ENCODE data around the gene CEP126. TPM values are rescaled to one million over a fixed set of nuclear protein-coding genes. Genes with fewer than 3 reads are reported as not detected.

Gene CEP126
- total RNA-seq, 2 donors from 2014 or later: 2.7 to 3.7 TPM

DNA sequence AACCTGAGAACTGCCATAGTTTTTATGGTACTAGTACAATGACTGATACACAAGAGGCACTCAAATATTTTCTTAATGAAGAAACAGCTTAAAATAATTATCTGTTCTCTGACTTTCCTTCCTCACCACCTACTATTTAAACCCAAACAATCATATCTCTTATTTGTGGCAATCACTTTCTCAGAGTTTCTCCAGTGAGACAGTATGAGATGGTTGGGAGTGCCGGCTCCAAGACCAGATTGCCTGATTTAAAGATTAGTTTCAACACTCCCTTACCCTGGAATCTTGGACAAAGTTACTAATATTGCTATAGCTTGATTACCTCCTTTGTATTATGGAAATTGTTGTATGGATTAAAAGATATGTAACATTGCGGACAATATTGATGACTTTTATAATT, 5.7 kb upstream of the CEP126 start:
- H3K27me3 ChIP-seq: no peaks in the 10 kb centered on the region
- no peaks in the 10 kb centered on the region for H3K9me3 ChIP-seq
- no peak for DNase-seq (ENCODE audit: low spot score)
- H3K4me3 ChIP-seq: no peak overlapping the region
- H3K4me1 ChIP-seq: peaks cover 0 to 7% of the 10 kb centered on the region in 2 donors
- H3K27ac ChIP-seq: peak overlapping the region; percentile 21 to 37
- H3K36me3 ChIP-seq: no peaks in the 10 kb centered on the region
- TF ChIP-seq, protein P1, sequence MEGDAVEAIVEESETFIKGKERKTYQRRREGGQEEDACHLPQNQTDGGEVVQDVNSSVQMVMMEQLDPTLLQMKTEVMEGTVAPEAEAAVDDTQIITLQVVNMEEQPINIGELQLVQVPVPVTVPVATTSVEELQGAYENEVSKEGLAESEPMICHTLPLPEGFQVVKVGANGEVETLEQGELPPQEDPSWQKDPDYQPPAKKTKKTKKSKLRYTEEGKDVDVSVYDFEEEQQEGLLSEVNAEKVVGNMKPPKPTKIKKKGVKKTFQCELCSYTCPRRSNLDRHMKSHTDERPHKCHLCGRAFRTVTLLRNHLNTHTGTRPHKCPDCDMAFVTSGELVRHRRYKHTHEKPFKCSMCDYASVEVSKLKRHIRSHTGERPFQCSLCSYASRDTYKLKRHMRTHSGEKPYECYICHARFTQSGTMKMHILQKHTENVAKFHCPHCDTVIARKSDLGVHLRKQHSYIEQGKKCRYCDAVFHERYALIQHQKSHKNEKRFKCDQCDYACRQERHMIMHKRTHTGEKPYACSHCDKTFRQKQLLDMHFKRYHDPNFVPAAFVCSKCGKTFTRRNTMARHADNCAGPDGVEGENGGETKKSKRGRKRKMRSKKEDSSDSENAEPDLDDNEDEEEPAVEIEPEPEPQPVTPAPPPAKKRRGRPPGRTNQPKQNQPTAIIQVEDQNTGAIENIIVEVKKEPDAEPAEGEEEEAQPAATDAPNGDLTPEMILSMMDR (IDR thresholded peaks at IDR 0.05): no peak

DNA sequence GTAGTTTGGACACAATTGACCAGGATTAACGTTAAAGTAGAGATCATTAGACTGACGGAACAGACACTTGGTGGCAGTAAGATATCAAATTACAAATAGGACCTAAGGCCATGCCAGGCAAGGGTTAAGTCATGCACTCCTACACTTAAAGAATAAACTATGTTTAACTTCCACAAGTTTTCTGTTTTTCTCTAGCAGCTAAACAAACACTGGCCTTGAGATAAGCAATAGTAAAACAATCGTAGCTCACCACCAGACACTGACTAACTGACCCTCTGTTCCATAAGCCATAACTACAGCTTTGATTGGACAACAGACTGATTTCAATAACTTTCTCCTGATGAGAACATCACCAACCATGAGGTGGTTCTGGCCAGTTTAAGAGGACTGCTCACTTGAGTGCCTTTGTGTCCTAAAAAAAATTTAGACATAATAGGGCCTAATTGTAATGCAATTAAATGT, 2.0 kb upstream of the CEP126 start:
- H3K27me3 ChIP-seq: no peaks in the 10 kb centered on the region
- DNase-seq (ENCODE audit: low spot score): no peak
- no peaks in the 10 kb centered on the region for H3K9me3 ChIP-seq
- TF ChIP-seq, protein P1 (IDR thresholded peaks at IDR 0.05): no peak
- H3K27ac ChIP-seq: peak overlapping the region in 1 of 2 donors; percentile 25
- H3K4me3 ChIP-seq: no peak overlapping the region
- H3K4me1 ChIP-seq: peaks cover 0 to 23% of the 10 kb centered on the region in 2 donors
- H3K36me3 ChIP-seq: no peaks in the 10 kb centered on the region

DNA sequence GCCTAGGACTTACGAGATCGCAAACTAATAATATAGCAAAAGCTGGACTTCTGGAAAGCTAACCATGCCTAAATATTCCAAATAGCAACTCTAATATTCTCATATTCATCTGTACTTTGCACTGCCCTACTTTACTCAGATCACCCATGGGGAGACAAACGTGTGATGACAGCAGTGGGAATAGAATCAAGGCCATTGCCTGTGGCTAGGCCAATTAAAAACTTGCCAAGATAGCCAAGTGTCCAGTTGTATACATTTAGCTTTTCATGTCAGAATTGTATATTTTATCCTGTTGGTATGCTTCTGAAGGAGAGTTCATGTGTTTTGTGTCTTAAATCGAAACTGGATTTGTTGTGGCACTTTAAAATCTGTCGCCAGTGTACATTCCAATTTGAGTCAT, 1.2 kb upstream of the CEP126 start:
- Histone ChIP-seq H3K4me1 (peaks cover 0 to 23% of the 10 kb centered on the region in 2 donors), H3K27me3 (no peaks in the 10 kb centered on the region), H3K27ac (peak overlapping the region in 1 of 2 donors; percentile 81), H3K9me3 (no peaks in the 10 kb centered on the region), H3K4me3 (no peak overlapping the region), H3K36me3 (no peaks in the 10 kb centered on the region)
- DNase-seq (ENCODE audit: low spot score): no peak
- TF ChIP-seq, protein P1 (IDR thresholded peaks at IDR 0.05): no peak

DNA sequence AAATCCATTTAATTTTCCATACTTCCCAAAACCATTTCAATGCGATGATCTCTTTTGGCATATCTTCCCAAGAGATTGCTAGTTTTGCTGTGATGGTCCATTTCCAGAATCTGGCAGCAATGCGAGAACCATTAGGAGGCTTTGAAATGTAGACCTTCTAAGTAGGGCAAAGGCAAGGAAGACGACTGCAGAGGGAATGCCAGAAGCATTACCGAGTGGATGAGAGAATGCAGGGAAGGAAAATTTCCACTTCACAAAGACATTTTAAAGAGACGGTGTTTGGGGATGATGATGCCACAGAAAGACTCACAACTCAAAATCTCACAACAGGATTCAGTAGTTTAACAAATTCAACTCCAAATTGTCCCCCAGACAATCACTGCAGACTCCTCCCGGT, 471 bp upstream of the CEP126 start:
- peaks cover 0 to 23% of the 10 kb centered on the region in 2 donors for H3K4me1 ChIP-seq
- H3K9me3 ChIP-seq: no peaks in the 10 kb centered on the region
- no peaks in the 10 kb centered on the region for H3K27me3 ChIP-seq
- H3K4me3 ChIP-seq: peak overlapping the region; percentile 67 to 74
- TF ChIP-seq, protein P1 (IDR thresholded peaks at IDR 0.05): no peak
- no peak for DNase-seq (ENCODE audit: low spot score)
- peak overlapping the region; percentile 81 for H3K27ac ChIP-seq
- H3K36me3 ChIP-seq: no peaks in the 10 kb centered on the region

DNA sequence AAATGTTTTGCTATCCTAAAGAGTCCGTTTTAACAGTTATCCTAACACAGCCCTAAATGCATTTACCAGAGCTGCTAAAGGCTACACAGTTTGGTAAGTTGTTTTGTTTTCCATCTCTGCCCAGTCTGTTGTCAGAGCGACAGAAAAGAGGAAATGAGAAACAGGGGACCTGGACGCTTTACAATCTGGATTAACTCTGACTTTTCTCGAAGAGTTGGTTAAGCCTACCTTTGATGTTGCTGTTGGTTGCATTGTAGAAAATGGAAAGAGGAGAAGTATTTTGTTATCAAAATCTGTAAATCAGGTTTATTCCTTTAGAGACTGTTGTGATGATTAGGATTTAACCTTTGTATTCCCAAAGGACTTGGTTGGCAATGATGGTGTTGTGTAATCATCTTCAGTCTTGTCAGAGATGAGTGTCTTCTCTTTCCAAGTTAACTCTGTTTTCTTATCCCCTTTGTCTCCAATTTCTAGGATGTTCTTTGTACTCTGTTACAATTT, 1.0 kb downstream of the CEP126 start:
- no peak for DNase-seq (ENCODE audit: low spot score)
- no peaks in the 10 kb centered on the region for H3K36me3 ChIP-seq
- H3K27ac ChIP-seq: peak overlapping the region; percentile 81
- peak overlapping the region; percentile 67 to 74 for H3K4me3 ChIP-seq
- TF ChIP-seq, protein P1 (IDR thresholded peaks at IDR 0.05): no peak
- H3K4me1 ChIP-seq: peaks cover 0 to 23% of the 10 kb centered on the region in 2 donors
- H3K9me3 ChIP-seq: no peaks in the 10 kb centered on the region
- no peaks in the 10 kb centered on the region for H3K27me3 ChIP-seq

DNA sequence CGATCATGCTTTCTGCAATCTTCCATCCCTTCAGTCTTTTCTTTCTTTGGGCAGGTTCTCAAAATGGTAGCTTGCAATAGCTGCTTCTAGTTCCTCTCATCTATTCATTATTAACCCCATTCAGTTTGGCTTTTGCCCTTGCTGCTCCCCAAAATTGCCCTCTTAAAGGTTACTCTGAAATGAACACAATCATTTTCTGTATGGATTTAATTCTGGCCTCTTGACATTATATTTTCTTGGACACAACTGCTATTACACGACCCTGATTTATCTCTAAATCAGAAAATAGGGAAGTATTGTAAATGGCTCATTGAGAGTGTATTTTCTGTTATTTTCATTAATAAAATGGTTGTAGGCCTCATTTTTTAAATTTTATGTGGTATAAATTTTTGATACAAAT, 1.6 kb downstream of the CEP126 start, which contains the start of gene ANGPTL5:
Gene ANGPTL5, minus strand, starts transcription at position 101 of the 400 bp plus-strand sequence. CDS start 8,613 bp downstream, outside the sequence.
- Histone ChIP-seq H3K27ac (peak within 1 kb of the TSS; percentile 81), H3K27me3 (no peaks in the 10 kb centered on the region), H3K4me3 (peak within 1 kb of the TSS; percentile 67 to 74), H3K36me3 (no peaks in the 10 kb centered on the region), H3K9me3 (no peaks in the 10 kb centered on the region), H3K4me1 (peaks cover 0 to 23% of the 10 kb centered on the region in 2 donors)
- TF ChIP-seq, protein P1 (IDR thresholded peaks at IDR 0.05): no peak
- no peak for DNase-seq (ENCODE audit: low spot score)
